Parathyroid adenoma (tissue), 2 donors: ENCODE data around the gene SRGAP3.

Source experiments
- H2AFZ ChIP-seq: fragments of 300-600 bp; sonication (generic); one replicate; pipeline ENCODE4 v1.7.0; 2017; ENCODE audit warnings: antibody characterized with exemption, mild to moderate bottlenecking
- H3K27ac ChIP-seq: fragments of 300-600 bp; sonication (generic); one replicate; pipeline ENCODE4 v1.7.0; 2017
- H3K27me3 ChIP-seq: fragments of 300-600 bp; sonication (generic); one replicate; pipeline ENCODE4 v1.7.0; 2017; ENCODE audit warnings: low read length; ENCODE audit not compliant: control insufficient read depth, insufficient read depth
- H3K36me3 ChIP-seq: fragments of 300-600 bp; sonication (generic); one replicate; pipeline ENCODE4 v1.7.0; 2017; ENCODE audit warnings: low read length; ENCODE audit not compliant: control insufficient read depth, insufficient read depth
- H3K4me1 ChIP-seq: fragments of 300-600 bp; sonication (generic); one replicate; pipeline ENCODE4 v1.7.0; 2017; ENCODE audit warnings: control low read depth
- H3K4me2 ChIP-seq: fragments of 300-600 bp; sonication (generic); one replicate; pipeline ENCODE4 v1.7.0; 2017; ENCODE audit warnings: low read length
- H3K4me3 ChIP-seq: fragments of 300-600 bp; sonication (generic); one replicate; pipeline ENCODE4 v1.7.0; 2017; ENCODE audit warnings: low read depth, low read length
- H3K79me2 ChIP-seq: fragments of 300-600 bp; sonication (generic); one replicate; pipeline ENCODE4 v1.7.0; 2017; ENCODE audit warnings: control low read depth
- H3K9ac ChIP-seq: fragments of 300-600 bp; sonication (generic); one replicate; pipeline ENCODE4 v1.7.0; 2017; ENCODE audit warnings: mild to moderate bottlenecking
- H3K9me3 ChIP-seq: fragments of 300-600 bp; sonication (generic); one replicate; pipeline ENCODE4 v1.7.0; 2017; ENCODE audit warnings: low read length; ENCODE audit not compliant: control insufficient read depth
- CTCF ChIP-seq: fragments of 300-600 bp; sonication (generic); IDR thresholded peaks from one replicate; pipeline ENCODE4 v1.7.0; 2017; ENCODE audit warnings: antibody characterized with exemption, mild to moderate bottlenecking
- donor health status: primary hyperparathyroidism.

Gene SRGAP3

GRCh38 chr3:9000041-9000440 is 249.4 kb downstream of the SRGAP3 start:
- no peak for TF ChIP-seq CTCF
- no peak overlapping the region for H3K27ac ChIP-seq

GRCh38 chr3:8997151-8997550 is 252.3 kb downstream of the SRGAP3 start:
- no peaks in the 10 kb centered on the region for H3K79me2 ChIP-seq
- H3K4me2 ChIP-seq = no peak overlapping the region
- H2AFZ ChIP-seq = no peak overlapping the region
- no peaks in the 10 kb centered on the region for H3K27me3 ChIP-seq
- H3K36me3 ChIP-seq = no peaks in the 10 kb centered on the region
- no peak for TF ChIP-seq CTCF
- no peak overlapping the region for H3K4me3 ChIP-seq
- H3K27ac ChIP-seq = no peak overlapping the region
- no peak overlapping the region for H3K9ac ChIP-seq
- H3K4me1 ChIP-seq = no peaks in the 10 kb centered on the region
- no peaks in the 10 kb centered on the region for H3K9me3 ChIP-seq

More at GRCh38 chr3:9000041-9000440, 249.4 kb downstream of the SRGAP3 start:
- H3K9me3 ChIP-seq = no peaks in the 10 kb centered on the region
- no peak overlapping the region for H3K4me2 ChIP-seq
- H3K4me3 ChIP-seq = no peak overlapping the region
- no peak overlapping the region for H3K9ac ChIP-seq
- H3K79me2 ChIP-seq = no peaks in the 10 kb centered on the region
- H3K36me3 ChIP-seq = no peaks in the 10 kb centered on the region
- no peaks in the 10 kb centered on the region for H3K27me3 ChIP-seq
- no peaks in the 10 kb centered on the region for H3K4me1 ChIP-seq
- no peak overlapping the region for H2AFZ ChIP-seq

- no peaks in the 10 kb centered on the region for H3K9me3 ChIP-seq
- no peak overlapping the region for H3K4me3 ChIP-seq
- H3K79me2 ChIP-seq = no peaks in the 10 kb centered on the region
- no peak overlapping the region for H2AFZ ChIP-seq
- no peaks in the 10 kb centered on the region for H3K4me1 ChIP-seq
- no peaks in the 10 kb centered on the region for H3K27me3 ChIP-seq
- no peak overlapping the region for H3K9ac ChIP-seq
- H3K4me2 ChIP-seq = no peak overlapping the region
- no peak overlapping the region for H3K27ac ChIP-seq
- TF ChIP-seq CTCF = no peak
- H3K36me3 ChIP-seq = no peaks in the 10 kb centered on the region
These were observed 252.7 kb downstream of the SRGAP3 start for GRCh38 chr3:8996681-8997121.

- TF ChIP-seq CTCF = no peak
- H3K36me3 ChIP-seq = no peaks in the 10 kb centered on the region
- H3K4me1 ChIP-seq = no peaks in the 10 kb centered on the region
- H3K79me2 ChIP-seq = no peaks in the 10 kb centered on the region
- no peaks in the 10 kb centered on the region for H3K27me3 ChIP-seq
- H3K9ac ChIP-seq = no peak overlapping the region
- H3K27ac ChIP-seq = no peak overlapping the region
- H2AFZ ChIP-seq = no peak overlapping the region
- no peak overlapping the region for H3K4me3 ChIP-seq
- H3K4me2 ChIP-seq = no peak overlapping the region
- no peaks in the 10 kb centered on the region for H3K9me3 ChIP-seq
These were observed 253.2 kb downstream of the SRGAP3 start for GRCh38 chr3:8996216-8996615.

- Histone ChIP-seq H3K9me3 (no peaks in the 10 kb centered on the region), H3K27ac (no peak overlapping the region), H3K4me1 (no peaks in the 10 kb centered on the region), H3K27me3 (no peaks in the 10 kb centered on the region), H3K4me3 (no peak overlapping the region), H3K9ac (no peak overlapping the region), H3K4me2 (no peak overlapping the region), H2AFZ (no peak overlapping the region), H3K36me3 (no peaks in the 10 kb centered on the region), H3K79me2 (no peaks in the 10 kb centered on the region)
- no peak for TF ChIP-seq CTCF
These were observed 255.2 kb downstream of the SRGAP3 start for GRCh38 chr3:8994226-8994625.
